Osteocyte (in vitro differentiated cells): ENCODE results near the gene SIL1. TPM values are rescaled to one million over a fixed set of nuclear protein-coding genes. Genes with fewer than 3 reads are reported as not detected.

Source experiments
- DNase-seq: peaks from one replicate; pipeline ENCODE4 v3.0.0; 2021; ENCODE audit warnings: mixed read lengths; ENCODE audit not compliant: unreplicated experiment; ENCODE audit errors: extremely low spot score
- H3K27ac Mint-ChIP-seq: one replicate; pipeline ENCODE4 v1.8.0; 2021; ENCODE audit warnings: mild to moderate bottlenecking, mixed read lengths; ENCODE audit not compliant: unreplicated experiment
- H3K27me3 Mint-ChIP-seq: one replicate; pipeline ENCODE4 v1.8.0; 2021; ENCODE audit warnings: mixed read lengths; ENCODE audit not compliant: unreplicated experiment
- H3K36me3 Mint-ChIP-seq: one replicate; pipeline ENCODE4 v1.8.0; 2021; ENCODE audit warnings: mixed read lengths; ENCODE audit not compliant: unreplicated experiment
- H3K4me1 Mint-ChIP-seq: one replicate; pipeline ENCODE4 v1.8.0; 2021; ENCODE audit warnings: mixed read lengths; ENCODE audit not compliant: unreplicated experiment
- H3K4me3 Mint-ChIP-seq: one replicate; pipeline ENCODE4 v1.8.0; 2021; ENCODE audit warnings: mild to moderate bottlenecking, moderate library complexity, mixed read lengths; ENCODE audit not compliant: unreplicated experiment
- H3K9me3 Mint-ChIP-seq: one replicate; pipeline ENCODE4 v1.8.0; 2021; ENCODE audit warnings: mixed read lengths; ENCODE audit not compliant: unreplicated experiment
- total RNA-seq: library from RNA; stranded (reverse); gene quantifications from 2 replicates; pipeline ENCODE4 v1.2.1, GENCODE V29; 2021
- TF ChIP-seq, protein P1 (sequence below): fragments of 200-600 bp; sonication (generic); IDR thresholded peaks from 2 replicates; pipeline ENCODE4 v1.5.0; 2021; ENCODE audit warnings: antibody characterized with exemption, mild to moderate bottlenecking, moderate library complexity

SIL1 gene
- total RNA-seq, 1 donor from 2014 or later, result 58.4 TPM

DNA sequence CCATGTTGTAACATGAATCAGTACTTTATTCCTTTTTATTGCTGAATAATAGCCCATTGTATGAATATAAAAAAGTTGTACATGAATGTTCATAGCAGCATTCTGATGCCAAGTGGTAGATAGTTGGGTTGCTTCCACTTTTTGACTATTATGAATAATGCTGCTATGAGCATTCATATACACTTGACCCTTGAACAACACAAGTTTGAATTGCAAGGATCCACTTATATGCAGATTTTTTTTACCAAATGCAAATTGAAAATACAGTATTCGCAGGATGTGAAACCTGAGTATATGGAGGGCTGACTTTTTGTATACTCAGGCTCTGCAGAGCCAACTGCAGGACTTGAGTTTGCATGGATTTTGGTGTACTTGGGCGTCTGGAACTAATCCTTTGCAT, 14.7 kb upstream of the SIL1 start:
- Mint-ChIP-seq H3K27me3 (peaks cover 3% of the 10 kb centered on the region), H3K27ac (no peak overlapping the region), H3K36me3 (no peaks in the 10 kb centered on the region), H3K4me3 (no peak overlapping the region), H3K9me3 (no peaks in the 10 kb centered on the region), H3K4me1 (no peaks in the 10 kb centered on the region)
- no peak for DNase-seq
- TF ChIP-seq, protein P1, sequence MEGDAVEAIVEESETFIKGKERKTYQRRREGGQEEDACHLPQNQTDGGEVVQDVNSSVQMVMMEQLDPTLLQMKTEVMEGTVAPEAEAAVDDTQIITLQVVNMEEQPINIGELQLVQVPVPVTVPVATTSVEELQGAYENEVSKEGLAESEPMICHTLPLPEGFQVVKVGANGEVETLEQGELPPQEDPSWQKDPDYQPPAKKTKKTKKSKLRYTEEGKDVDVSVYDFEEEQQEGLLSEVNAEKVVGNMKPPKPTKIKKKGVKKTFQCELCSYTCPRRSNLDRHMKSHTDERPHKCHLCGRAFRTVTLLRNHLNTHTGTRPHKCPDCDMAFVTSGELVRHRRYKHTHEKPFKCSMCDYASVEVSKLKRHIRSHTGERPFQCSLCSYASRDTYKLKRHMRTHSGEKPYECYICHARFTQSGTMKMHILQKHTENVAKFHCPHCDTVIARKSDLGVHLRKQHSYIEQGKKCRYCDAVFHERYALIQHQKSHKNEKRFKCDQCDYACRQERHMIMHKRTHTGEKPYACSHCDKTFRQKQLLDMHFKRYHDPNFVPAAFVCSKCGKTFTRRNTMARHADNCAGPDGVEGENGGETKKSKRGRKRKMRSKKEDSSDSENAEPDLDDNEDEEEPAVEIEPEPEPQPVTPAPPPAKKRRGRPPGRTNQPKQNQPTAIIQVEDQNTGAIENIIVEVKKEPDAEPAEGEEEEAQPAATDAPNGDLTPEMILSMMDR, result no peak

DNA sequence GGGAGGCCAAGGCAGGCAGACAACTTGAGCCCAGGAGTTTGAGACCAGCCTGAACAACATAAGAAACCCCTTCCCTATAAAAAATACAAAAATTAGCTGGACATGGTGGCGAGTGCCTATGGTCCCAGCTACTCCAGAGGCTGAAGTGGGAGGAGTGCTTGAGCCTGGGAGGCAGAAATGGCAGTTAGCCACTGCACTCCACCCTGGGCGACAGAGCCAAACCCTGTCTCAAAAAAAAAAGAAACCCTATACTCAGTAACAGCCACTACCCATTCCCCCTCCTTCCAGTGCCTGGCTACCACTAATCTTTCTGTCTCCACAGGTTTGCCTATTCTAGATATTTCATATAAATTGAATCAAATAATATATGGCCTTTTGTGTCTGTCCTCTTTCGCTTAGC, 14.3 kb upstream of the SIL1 start:
- no peak for DNase-seq
- Mint-ChIP-seq H3K27me3 (peaks cover 3% of the 10 kb centered on the region), H3K36me3 (no peaks in the 10 kb centered on the region), H3K4me3 (no peak overlapping the region), H3K4me1 (no peaks in the 10 kb centered on the region), H3K27ac (no peak overlapping the region), H3K9me3 (no peaks in the 10 kb centered on the region)
- TF ChIP-seq, protein P1, result no peak

DNA sequence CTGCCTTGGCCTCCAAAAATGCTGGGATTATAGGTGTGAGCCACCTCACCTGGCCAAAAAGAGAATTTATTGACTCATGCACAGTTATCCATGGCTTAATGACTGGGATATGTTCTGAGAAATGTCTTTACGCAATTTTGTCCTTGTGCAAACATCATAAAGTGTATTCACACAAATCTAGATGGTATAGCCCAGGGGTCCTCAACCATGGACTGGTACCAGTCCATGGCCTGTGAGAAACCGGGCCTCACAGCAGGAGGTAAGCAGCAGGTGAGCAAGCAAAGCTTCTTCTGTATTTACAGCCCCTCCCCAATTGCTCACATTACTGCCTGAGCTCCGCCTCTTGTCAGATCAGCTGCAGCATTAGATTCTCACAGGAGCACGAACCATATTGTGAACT, 12.4 kb upstream of the SIL1 start:
- TF ChIP-seq, protein P1, result no peak
- no peak overlapping the region for H3K4me3 Mint-ChIP-seq
- no peak for DNase-seq
- no peaks in the 10 kb centered on the region for H3K9me3 Mint-ChIP-seq
- H3K27me3 Mint-ChIP-seq, result peaks cover 3% of the 10 kb centered on the region
- no peaks in the 10 kb centered on the region for H3K4me1 Mint-ChIP-seq
- no peaks in the 10 kb centered on the region for H3K36me3 Mint-ChIP-seq
- no peak overlapping the region for H3K27ac Mint-ChIP-seq

DNA sequence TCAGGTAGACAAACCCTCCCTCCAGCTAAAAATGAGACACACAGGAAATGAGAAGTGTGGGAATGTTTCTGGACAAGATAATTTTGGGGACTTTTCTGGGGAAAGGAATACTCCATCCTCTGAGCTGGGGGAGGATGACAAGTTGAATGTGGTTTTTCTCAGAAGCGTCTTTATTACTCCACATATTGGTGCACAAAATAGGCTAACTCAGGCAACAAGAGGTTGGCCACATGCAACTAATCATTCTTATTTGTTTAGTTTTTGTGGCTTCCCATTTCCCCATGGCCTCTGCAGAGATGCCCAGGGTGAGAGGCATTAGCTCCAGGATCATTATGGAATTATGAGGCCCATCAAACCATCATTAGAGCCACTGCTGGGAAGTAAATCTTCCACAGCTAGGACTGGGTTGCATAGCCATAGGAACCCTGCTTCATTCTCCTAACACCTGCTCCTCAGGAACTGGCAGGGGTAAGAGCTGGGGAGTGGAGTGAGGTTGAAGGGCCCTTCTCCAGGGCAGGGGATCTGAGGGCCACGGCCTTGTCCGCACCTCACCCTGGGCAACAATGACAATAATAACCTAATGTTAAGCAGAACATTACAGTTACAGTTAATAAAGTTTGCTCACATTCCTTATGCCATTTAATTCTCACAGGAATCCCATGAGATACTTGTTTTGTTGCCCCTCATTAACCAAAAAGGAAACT, 9.3 kb upstream of the SIL1 start:
- Mint-ChIP-seq H3K9me3 (no peaks in the 10 kb centered on the region), H3K27ac (no peak overlapping the region), H3K4me3 (no peak overlapping the region), H3K27me3 (no peaks in the 10 kb centered on the region), H3K36me3 (no peaks in the 10 kb centered on the region), H3K4me1 (no peaks in the 10 kb centered on the region)
- TF ChIP-seq, protein P1, result no peak
- DNase-seq, result no peak

DNA sequence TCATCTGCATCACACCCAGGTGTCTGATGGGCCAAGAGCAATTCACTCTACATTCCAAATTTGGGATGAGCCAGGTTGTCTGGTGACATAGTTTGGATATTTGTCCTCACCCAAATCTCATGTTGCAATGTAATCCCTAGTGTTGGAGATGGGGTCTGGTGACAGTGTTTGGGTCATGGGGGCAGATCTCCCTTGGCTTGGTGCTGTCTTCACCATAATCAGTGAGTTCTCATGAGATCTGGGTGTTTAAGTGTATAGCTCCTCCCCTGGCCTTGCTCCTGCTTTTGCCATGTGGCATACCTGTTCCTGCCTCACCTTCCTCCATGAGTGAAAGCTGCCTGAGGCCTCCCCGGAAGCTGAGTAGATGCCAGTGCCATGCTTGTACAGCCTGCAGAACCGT, 7.4 kb upstream of the SIL1 start:
- Mint-ChIP-seq H3K4me3 (no peak overlapping the region), H3K36me3 (no peaks in the 10 kb centered on the region), H3K9me3 (no peaks in the 10 kb centered on the region), H3K27me3 (no peaks in the 10 kb centered on the region), H3K4me1 (no peaks in the 10 kb centered on the region), H3K27ac (no peak overlapping the region)
- no peak for DNase-seq
- TF ChIP-seq, protein P1, result no peak
